CD4-positive, alpha-beta T cell treated with Interleukin-1 beta for 1 hour (primary cell): Measurements from ENCODE around the gene LUZP2.

Experiments used
- DNase-seq, 2 donors: peaks; one replicate each; pipeline ENCODE4 v3.0.0-alpha.2; 2020 to 2022

The LUZP2 gene

DNA sequence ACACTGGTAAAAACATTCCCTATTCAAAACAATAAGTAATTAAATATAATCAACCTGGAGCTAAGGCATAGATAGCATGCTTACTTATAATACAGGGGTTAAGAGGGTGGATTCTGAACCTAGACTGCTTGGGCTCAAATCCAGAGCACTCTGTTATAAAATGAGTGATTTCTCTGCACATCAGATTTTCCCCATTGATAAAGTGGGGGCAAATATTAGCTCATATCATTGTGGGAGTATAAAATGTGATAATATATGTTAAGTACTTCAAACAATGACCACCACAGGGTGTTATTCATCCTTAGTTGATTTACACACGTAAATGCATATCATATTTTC is 139.4 kb downstream of the LUZP2 start:
- no peak for DNase-seq

DNA sequence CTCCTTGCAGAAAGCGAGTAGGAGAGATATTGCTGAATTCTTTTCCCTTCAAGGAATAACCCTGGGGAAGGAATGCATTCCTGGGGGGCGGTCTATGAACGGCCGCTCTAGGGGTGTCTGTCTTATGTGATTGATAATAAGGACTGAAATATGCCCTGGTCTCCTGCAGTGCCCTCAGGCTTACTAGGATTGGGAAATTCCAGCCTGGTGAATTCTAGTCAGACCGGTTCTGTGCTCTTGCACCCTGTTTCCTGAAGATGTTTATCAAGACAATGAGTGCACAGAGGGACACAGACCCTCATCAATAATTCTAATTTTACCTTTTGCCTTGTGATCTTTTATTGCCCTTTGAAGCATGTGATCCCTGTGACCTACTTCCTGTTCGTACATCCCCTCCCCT is 140.7 kb downstream of the LUZP2 start:
- no peak for DNase-seq

DNA sequence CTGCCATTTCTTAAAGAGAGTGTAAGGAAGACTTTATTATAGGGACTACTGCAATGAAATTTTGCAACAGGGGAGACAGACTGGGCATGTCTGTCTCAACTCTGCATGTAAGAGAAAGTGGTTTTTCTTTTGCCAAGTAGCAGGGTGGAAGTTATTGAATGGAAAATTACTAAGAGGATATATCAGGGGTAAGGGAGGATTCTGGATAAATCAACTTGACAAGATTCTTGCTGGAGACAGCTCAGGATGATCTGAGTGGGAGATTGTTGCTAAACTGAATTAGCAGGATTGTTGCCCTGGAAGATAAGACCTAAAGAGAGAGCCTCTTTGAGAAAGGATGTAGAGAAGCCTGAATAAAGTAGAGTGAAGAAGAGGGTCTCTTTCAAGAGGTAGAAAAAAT is 145.8 kb downstream of the LUZP2 start:
- no peak for DNase-seq

DNA sequence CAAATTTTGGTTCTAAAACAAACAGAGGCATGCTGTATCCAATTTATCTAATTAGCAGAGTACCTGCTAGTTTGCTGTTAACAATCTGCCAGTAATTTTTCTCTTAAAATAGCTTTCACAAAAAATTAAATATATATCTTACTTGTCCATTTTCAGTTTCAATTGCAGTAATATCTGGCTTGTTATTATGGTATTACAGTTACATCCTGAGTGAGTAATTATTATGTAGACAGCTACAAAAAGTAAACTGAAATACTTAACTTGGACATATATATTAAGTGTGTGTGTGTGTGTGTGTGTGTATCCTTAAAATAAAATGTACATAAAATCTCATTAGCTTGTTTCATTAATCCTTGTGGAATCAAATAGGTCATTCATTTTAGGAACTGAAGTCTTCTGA is 148.7 kb downstream of the LUZP2 start:
- no peak for DNase-seq

DNA sequence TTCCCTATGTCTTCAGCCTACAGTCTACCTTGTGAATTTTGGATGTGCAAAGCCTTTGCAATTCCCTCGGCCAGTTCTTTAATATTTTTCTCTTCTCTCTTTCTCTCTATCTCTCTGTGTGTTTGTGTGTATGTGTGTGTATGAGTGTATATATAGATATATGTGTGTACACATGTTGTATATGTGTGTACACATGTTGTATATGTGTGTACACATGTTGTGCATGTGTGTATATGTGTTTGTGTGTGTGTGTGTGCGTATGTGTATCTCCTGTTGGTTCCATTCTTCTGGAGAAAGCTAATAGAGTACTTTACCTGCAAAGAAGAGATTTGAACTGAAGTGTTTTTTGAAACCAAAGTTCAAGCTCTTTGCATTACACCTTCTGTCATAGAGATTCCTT is 155.0 kb downstream of the LUZP2 start:
- no peak for DNase-seq

DNA sequence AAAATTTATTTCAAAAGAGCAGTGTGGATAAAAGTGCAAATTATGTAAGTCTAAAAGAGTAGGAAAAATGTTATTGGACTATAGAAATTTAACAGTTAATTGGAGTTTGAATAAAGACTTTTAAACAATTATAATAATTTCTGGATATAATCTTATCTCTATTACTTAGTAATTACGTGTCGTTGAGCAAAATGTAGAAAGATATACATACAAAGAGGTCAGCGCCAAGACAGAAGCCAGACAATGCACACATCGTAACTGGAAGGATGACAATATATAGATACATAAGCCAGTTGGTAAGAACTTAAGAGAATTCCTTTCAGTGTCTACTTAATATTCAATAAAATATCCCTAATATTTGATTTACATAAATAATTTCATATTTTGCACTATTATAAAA is 157.0 kb downstream of the LUZP2 start:
- no peak for DNase-seq

DNA sequence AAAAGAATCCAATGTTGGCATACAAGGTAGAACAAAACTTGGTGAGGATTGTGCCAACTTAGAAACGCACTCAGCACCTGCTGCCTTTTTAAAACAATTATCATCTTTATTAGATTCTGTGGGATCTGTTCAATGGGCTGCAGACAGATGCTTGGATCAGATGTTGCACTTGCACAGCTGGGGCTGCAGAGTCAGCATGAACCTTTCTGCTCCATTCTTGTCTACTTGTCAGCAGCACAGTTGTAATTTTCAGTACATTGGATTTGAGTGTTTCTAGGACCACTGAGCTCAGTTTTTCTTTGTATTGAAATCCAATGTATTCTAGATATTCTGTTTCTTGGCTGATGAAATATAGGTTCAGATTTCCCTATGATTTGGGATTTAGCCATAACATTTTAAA is 164.5 kb downstream of the LUZP2 start:
- DNase-seq: no peak

DNA sequence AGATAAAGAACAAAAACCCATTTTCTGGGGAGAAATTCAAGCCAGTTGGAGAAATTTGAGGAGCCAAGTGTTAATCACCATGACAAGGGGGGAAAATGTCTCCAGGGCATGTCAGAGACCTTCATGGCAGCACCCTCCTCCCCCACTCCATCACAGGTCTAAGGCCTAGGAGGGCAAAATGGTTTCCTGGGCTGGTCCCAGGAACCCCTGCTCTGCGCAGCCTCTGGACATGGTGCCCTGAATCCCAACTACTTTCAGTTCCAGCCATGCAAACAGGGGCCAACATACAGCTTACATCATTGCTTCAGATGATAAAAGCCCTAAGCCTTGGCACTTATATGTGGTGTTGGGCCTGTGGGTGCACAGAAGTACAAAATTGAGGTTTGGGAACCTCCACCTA is 167.5 kb downstream of the LUZP2 start:
- no peak for DNase-seq

DNA sequence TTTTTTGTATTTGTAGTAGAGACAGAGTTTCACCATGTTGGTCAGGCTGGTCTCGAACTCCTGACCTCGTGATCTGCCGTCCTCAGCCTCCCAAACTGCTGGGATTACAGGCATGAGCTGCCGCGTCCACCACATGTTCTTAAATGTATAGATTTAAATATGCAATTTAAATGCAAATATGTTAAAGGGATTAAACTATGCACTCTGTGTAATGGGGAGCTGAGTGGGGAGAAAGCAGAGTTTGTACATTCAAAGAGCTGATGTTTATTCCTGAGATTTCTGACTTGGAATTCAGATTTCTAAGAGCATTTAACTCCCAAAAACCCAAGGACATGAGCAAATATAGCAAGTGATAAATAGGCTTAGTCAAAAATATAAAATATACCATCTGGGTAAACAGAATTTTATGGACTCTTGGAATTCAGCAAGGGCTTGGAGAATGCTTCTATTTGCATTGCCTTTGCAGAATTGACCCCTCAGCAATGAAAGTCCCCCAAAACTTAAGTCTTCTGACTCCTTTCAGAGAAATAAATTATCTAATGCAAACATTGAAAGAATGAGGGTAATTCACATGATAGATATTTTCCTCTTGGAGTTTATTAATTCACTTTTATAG is 170.6 kb downstream of the LUZP2 start:
- DNase-seq: no peak

DNA sequence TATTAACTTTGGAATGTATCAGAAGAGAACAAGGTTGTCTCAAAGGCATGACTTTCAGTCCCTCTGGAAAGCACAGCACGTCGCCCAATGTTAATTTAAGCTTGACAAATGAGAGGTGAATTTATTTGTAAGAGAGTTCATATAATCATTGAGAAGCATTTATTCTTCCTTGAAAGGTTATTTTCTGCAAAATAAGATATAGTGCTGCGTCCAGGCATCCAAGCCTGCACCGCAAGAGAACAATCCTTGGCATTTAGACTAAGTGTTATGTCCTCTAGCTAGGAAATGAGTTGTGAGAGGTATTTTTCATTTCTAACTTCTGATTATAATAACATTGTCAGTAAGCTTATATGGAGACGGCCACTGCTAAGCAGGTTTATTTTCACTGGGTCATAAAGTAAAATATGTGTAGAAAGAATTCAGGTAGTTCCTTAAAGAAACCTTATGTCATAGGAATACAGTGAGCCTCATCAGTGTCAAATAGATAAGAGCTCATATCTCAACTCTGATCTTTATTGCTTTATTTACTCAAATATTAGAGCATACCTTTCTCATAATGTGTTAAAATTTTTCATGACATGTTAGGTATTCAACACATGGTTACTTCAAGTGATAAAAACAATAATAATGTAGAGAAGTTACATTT is 182.0 kb downstream of the LUZP2 start:
- DNase-seq: no peak

DNA sequence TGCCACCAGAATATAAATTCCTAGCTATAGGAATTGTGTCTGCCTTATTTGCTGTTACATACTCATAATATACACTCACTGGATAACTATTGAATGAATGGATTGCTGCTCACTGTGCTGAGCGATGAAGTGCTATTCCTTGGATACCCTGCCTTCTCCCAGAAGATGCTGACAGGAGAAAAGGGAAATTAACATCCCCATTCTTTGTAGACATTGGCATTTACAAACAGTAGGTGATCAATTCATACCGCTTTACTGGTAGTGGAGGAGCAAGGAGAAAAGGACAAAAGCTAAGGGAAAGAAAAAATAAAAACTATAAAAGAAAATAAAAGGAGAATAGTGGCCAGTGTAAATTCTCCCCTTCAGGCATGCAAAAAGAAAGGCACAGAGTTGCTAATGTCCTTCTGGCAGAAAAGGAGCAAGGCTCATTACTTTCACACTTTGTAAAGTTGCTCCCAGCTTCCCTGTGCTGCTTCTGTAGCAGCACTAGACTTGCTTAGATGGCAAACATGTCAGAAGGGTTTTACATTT is 183.0 kb downstream of the LUZP2 start:
- no peak for DNase-seq

DNA sequence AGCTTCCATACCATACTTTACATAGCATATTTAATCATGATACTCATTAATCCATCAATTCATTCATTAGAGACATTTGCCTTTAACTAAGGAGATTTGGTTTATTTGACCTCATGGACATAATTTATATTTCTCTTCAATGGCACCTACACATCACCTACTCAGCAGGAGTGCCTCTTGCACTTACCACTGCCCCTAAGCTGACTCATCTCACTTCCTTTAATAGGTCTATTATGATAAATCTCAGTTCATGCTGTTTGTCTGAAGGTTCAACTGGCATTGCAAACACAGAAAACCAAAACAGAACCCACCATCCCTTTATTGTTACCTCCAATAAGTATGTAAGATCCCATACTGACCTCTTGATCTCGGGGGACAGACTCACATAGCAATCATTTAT is 186.7 kb downstream of the LUZP2 start:
- no peak for DNase-seq

DNA sequence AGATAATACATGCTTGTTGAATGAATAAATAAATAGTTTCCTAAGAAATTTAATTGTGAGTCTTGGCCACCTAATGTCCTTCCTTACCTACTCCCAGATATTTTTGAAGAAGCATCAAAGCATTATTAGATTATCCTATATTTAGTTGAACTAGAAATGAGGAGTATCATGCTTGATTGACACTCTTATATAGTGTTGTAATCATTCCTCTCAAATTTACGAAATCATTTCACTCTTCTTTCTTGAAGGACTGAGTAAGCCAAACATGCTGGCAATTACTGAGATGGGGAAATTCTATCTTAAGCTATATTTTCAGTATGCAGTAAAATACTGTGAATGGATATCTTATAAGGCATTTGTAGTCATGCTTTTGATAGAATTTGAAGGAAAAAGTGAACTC is 189.0 kb downstream of the LUZP2 start:
- no peak for DNase-seq

DNA sequence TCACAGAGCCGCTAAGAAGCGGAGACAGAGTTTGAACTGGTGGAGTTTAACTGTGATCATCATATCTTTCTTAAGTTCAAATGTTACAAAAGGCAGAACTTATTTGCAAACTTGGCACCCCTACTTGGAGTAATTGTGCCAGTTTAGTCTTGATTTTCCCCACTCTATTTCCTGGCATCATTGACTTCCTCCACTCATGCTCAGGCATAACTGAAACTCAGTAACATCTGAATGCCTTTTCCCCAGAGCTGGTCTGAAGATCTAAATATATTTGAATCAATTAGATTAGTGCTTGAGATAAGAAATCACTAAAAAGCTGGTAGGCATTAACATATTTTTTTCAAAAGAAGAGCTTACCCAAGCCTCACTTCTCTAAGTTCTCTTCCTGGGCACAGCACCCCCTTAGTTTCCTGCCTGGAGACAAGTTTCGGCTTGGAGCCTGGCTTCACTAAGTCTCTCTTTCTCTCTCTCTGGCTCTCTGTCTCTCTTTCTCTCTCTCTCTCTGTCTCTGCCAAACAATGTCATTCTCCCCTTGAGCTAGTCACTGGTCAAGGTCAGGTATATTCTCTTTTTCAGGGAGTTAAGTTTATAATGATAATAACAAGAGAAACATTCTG is 190.8 kb downstream of the LUZP2 start:
- DNase-seq: no peak

DNA sequence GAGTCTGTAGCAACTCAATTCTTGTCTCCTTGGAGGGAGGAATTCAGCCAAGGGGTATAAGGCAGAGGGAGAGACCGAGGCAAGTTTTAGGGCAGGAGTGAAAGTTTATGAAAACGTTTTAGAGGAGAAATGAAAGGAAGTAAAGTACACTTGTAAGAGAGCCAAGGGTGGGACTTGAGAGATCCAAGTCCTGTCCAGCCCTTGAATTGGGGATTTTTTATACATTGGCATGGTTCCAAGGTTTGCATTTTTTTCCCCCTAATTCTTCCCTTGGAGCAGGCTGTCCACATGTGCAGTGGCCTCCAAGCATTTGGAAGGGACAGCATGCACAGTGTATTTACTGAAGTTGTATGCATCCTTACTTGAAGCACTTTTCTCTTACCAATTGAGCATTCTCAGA is 192.1 kb downstream of the LUZP2 start:
- DNase-seq: no peak

DNA sequence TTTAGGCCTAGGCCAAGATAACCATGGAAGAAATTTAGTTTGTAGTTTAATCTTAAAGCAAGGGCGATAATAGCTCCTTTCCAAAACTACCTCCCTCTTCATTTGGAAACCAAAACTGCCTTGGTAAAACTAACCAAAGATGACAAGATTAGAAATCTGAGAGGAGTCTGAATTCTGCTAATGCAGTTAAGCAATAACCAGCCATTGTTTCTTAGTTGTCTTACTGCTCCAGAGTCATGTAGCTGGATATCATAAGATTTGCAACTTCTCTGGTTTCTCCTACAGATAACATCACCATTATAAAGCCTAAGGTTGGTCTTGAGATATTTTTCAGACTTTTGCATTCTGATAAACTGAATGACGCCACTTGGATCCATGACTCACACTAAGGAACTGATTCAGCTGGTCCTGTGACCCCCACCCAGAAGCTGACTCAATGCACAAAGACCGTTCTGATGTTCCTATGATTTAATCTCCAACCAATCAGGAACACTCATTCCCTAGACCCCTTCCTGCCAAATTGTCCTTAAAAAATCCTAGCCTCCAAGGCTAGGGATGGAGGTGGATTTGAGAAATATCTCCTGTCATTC is 200.8 kb downstream of the LUZP2 start:
- no peak for DNase-seq

DNA sequence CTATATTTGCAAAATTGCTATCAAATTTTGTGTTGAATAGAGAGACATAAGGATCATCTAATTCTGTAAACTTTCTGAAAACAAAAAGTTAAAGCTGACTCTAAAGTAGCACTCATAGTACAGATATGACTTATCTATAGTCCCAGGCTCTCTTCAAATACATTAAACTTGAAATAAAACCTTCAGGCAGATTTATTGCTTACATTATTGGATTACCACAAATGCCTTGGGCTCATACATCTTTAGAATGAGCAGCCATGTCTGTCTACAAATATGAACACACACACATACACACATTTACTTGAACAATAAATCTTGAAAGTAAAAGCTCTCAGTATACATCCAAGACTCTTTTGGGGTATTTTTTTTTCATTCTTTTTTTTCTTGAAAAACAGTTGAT is 207.9 kb downstream of the LUZP2 start:
- DNase-seq: no peak

DNA sequence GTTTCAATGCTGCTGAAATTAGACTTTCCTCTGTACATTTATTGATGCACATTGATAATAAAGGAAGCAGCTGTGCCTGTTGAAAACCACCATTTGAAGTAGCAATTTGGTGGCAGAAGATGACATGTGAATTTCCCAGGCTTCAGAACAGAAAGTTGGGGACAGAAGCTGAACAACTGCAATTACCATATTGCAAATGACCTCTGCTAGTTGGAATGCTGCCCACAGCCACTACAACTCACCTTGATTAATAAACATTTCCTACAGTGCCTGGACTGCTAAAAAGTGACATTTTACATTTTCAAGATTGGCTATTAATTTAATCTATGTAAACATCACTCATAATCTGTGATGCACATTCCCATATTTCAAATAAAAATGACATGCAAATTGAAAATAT is 208.6 kb downstream of the LUZP2 start:
- no peak for DNase-seq

DNA sequence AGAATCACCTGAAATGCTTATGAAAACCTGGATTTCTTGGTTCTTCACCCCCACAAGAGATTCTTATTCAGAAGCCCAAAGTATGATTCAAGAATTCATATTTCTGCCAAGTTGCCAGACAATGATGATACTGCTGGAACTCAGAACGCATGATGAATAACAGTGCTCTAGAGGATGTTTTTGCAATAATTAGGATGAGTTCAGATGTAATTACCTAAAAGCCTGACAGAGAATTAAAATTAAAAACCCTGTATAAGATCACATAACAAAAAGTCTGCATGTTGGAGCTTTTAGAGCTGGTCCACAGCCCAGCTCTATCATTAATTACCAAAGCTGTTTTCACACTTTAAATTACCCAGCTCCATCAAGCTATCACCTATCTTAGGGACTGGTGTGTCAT is 211.8 kb downstream of the LUZP2 start:
- no peak for DNase-seq

DNA sequence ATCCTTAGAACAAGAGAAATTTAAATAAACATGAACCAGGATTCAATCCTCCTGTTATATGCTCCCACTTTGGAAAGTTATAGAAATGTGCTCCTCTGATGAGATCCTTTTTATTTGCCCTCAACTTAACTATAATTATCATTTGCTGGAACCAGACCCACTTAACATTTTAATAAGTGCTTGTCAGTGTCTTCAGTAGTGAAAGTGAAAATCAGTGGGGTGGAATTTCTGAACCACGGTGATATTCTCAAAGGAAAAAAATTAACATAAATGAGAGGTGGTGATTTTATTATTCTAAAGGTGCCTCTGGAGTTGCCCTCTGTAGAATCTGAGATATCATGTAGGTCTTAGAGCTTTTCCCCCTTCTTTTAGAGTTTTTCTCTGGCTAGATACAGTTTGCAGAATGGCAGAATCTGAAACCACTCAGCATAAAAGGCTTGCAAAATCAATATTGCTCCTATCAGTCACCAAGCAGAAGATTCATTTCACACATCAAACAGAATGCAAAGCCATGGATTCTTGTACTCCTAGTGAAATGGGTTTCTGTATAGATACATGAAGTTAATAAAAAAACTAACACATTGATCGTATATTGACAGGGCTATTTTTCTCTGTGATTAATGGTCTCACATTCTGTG is 213.2 kb downstream of the LUZP2 start:
- no peak for DNase-seq

DNA sequence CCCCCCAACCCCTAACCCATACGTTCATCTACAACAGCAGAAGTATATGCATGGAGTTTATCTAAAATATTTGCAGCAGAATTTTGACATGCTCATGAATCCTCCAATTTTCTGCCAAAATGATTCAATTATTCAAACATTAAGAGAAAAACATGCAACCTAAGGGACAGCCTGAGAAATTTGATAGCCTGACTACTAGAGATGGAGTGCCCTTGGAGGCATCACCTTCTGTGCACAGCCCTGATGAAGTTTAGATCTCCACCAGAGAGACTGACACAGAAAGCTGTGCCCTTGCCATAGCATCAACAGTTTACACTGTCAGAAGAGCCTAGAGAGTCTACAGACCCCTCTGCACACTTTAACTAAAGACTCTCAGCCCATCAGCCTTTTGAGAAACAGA is 217.7 kb downstream of the LUZP2 start:
- DNase-seq: no peak

DNA sequence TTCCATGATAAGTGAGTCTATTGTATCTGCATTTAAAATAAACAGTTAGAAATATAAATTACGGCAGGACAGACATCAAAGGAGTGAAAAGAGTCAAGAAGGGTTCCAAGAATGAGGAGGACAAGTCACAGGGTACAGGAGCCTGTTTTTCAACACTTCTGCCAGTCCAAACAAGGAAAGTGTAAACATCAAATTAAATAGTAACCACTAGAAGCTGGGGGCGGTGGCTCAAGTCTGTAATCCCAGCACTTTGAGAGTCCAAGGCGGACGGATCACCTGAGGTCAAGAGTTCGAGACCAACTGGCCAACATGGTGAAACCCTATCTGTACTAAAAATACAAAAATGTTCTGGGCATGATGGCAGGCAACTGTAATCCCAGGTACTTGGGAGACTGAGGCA is 219.6 kb downstream of the LUZP2 start:
- no peak for DNase-seq

DNA sequence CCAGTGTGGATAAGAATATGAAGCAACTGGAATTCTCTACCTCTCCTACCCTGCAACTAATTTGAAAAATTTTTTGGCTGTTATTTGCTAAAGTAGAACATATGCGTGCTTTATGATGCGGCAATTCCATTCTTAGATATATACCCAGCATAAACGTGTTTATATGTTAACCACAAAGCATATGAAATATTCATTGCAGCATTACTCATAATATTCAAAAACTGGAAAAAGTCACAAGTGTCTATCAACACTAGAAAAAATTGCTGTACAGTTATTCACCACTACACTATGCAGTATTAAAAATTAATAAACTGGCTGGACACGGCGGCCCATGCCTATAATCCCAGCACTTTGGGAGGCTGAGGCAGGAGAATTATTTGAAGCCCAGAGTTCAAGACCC is 226.4 kb downstream of the LUZP2 start:
- no peak for DNase-seq

DNA sequence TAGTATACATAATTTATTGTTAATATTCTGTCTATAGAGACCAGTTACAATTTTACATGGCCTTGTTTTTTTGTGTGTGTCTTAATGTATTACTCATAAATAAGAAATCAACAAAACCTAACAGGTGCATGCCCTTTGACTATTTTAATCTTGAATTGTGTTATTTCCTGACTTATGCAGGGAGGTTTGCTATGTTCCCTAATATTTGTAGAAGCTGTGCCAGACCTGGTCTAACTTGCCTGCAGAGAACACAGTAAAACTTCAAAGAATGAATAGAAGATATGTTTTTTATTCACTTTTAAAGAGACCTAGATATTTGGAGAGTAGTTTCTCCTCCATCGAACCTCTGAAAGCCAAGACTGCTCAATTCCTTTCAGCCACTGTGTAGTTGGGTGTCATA is 234.7 kb downstream of the LUZP2 start:
- no peak for DNase-seq
